ENCODE data around the gene FAM149B1. TPM values are rescaled to one million over a fixed set of nuclear protein-coding genes. Genes with fewer than 3 reads are reported as not detected.
A peak's percentile ranks its signal among the peaks of the same experiment; 100 is the strongest.

Gene FAM149B1
- total and polyA plus RNA-seq, 10 of the 15 experiments (the other 5 are each of a cell fraction or from before 2014, with no cell fraction given) = 6.6 to 20.9 (median 11.2) TPM

- no peaks in the 10 kb centered on the region for H3K9me3 ChIP-seq (replicated peaks; ENCODE audit: control insufficient read depth, insufficient read depth, low read length)
- no peaks in the 10 kb centered on the region for H4K20me1 ChIP-seq (ENCODE audit: control insufficient read depth, insufficient read depth)
- intact Hi-C loops (cut with micrococcal nuclease; ENCODE audit: unreplicated experiment) = no loop called here
- TF ChIP-seq, protein P1, sequence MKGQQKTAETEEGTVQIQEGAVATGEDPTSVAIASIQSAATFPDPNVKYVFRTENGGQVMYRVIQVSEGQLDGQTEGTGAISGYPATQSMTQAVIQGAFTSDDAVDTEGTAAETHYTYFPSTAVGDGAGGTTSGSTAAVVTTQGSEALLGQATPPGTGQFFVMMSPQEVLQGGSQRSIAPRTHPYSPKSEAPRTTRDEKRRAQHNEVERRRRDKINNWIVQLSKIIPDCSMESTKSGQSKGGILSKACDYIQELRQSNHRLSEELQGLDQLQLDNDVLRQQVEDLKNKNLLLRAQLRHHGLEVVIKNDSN (IDR thresholded peaks at IDR 0.05; ENCODE audit: borderline replicate concordance, extremely low read length, insufficient read depth, low read depth, low read length) = no peak
- in situ Hi-C loops (cut with MboI) = no loop called here
- ChIA-PET CTCF (no interaction called here), RAD21 (ENCODE audit: unreplicated experiment) (no interaction called here), SMC1A (ENCODE audit: uncharacterized antibody, unreplicated experiment) (interaction anchor here (1.5 kb wide), 1 partner anchor 39 kb away, joined by 3 read pairs; the partner anchor contains the start of gene DNAJC9), POLR2A (no interaction called here)
- no peak overlapping the region for H2AFZ ChIP-seq (ENCODE audit: control insufficient read depth, low read depth, low read length)
- H3K9ac ChIP-seq (ENCODE audit: control insufficient read depth, insufficient read depth, low read length) = no peak overlapping the region
- no peaks in the 10 kb centered on the region for H3K27me3 ChIP-seq (replicated peaks in 1 of 2; ENCODE audit: control insufficient read depth in 2 of 2, insufficient read depth in 2 of 2, low read length in 1 of 2)
- DNase-seq (ENCODE audit: low read depth, low spot score) (no peak), FAIRE-seq (no peak), ATAC-seq (no peak)
- H3K36me3 ChIP-seq (ENCODE audit: control insufficient read depth in 2 of 2, insufficient read depth in 2 of 2, low read length in 1 of 2) = no peaks in the 10 kb centered on the region
- H3K27ac ChIP-seq (ENCODE audit: control insufficient read depth, insufficient read depth) = no peak overlapping the region
- no peaks in the 10 kb centered on the region for H3K79me2 ChIP-seq (ENCODE audit: control insufficient read depth, insufficient read depth, low read length)
- H3K4me1 ChIP-seq (ENCODE audit: control insufficient read depth, insufficient read depth, low read length) = no peaks in the 10 kb centered on the region
- BruUV-seq (replicated peaks) = no TSS peak
- 98% methylated on average over 2 of the region's 2 CpGs for WGBS (ENCODE audit: insufficient coverage, insufficient replicate concordance, low lambda C conversion rate, missing lambda C conversion rate)
- no peak overlapping the region for H3K4me2 ChIP-seq (ENCODE audit: control insufficient read depth, insufficient read depth)
- H3K4me3 ChIP-seq = no peak overlapping the region
These were observed 40.0 kb downstream of the FAM149B1 start for GRCh38 chr10:73207883-73208282.

DNA sequence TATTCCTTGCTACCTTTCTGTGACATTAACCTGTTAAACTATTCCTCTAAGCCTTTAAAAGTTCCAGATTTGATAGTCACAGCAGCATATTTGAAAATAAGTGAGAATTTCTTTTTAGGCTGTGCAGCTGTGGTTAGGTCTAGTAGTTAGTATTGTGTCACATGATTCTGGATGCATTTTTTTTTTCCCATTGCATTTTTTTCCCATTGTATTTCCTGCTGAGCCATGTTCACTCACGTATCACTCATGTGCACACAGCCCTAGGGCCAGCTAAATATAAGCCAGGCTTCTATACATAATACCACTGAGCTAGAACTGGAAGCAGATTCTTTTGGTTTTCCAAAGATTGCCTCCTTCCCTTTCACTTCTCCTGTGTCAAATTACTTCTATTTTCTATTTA, 41.8 kb downstream of the FAM149B1 start:
- Histone ChIP-seq H3K4me2 (ENCODE audit: control insufficient read depth, insufficient read depth) (no peak overlapping the region), H3K4me3 (no peak overlapping the region), H2AFZ (ENCODE audit: control insufficient read depth, low read depth, low read length) (no peak overlapping the region), H3K27ac (ENCODE audit: control insufficient read depth, insufficient read depth) (no peak overlapping the region), H3K79me2 (ENCODE audit: control insufficient read depth, insufficient read depth, low read length) (no peaks in the 10 kb centered on the region), H3K4me1 (ENCODE audit: control insufficient read depth, insufficient read depth, low read length) (no peaks in the 10 kb centered on the region), H3K9me3 (replicated peaks; ENCODE audit: control insufficient read depth, insufficient read depth, low read length) (no peaks in the 10 kb centered on the region), H3K27me3 (replicated peaks in 1 of 2; ENCODE audit: control insufficient read depth in 2 of 2, insufficient read depth in 2 of 2, low read length in 1 of 2) (no peaks in the 10 kb centered on the region), H3K36me3 (ENCODE audit: control insufficient read depth in 2 of 2, insufficient read depth in 2 of 2, low read length in 1 of 2) (no peaks in the 10 kb centered on the region; a peak in 1 of 4 replicates), H4K20me1 (ENCODE audit: control insufficient read depth, insufficient read depth) (no peaks in the 10 kb centered on the region), H3K9ac (ENCODE audit: control insufficient read depth, insufficient read depth, low read length) (no peak overlapping the region)
- POLR2A ChIA-PET = no interaction called here
- DNase-seq (ENCODE audit: low read depth, low spot score) (no peak), FAIRE-seq (no peak), ATAC-seq (no peak)
- CTCF ChIA-PET = interaction anchor here (1.5 kb wide), 1 partner anchor 11 kb away, joined by 3 read pairs; no protein-coding TSS in a partner anchor
- SMC1A ChIA-PET (ENCODE audit: uncharacterized antibody, unreplicated experiment) = no interaction called here
- in situ Hi-C loops (cut with MboI) (no loop called here), intact Hi-C loops (cut with micrococcal nuclease; ENCODE audit: unreplicated experiment) (no loop called here)
- TF ChIP-seq SREBF2 (IDR thresholded peaks at IDR 0.05; ENCODE audit: low read length) = no peak
- peak; percentile 66 for TF ChIP-seq BCL3 (IDR thresholded peaks at IDR 0.05; ENCODE audit: borderline replicate concordance, insufficient read depth, low read depth, low read length, poor library complexity, severe bottlenecking)
- TF ChIP-seq EED (IDR thresholded peaks at IDR 0.05; ENCODE audit: low read depth) = no peak
- RAD21 ChIA-PET (ENCODE audit: unreplicated experiment) = no interaction called here
- WGBS (ENCODE audit: insufficient coverage, insufficient replicate concordance, low lambda C conversion rate, missing lambda C conversion rate) = 95% methylated on average over 1 of the region's 1 CpG
- no TSS peak for BruUV-seq (replicated peaks)
